Panc1 (cell line): ENCODE results near the gene ZBTB34. TPM values are rescaled to one million over a fixed set of nuclear protein-coding genes. Genes with fewer than 3 reads are reported as not detected.

ENCODE experiments used
- ATAC-seq: fragments of 200-7000 bp; cut with Tn5 transposase; 2 replicates; pipeline ENCODE4 v1.9.1; 2020; ENCODE audit warnings: mild to moderate bottlenecking, moderate library complexity
- BruUV-seq: library from RNA; stranded (reverse); fragments of 400-500 nt; replicated peaks from 2 replicates; lab custom pipeline; 2021; lab: Mats Ljungman, UMichigan
- CTCF ChIA-PET: fragments of 300-600 bp; sonication (Branson Sonifier 250); formaldehyde crosslinking; loops from one replicate; lab custom pipeline; 2022; ENCODE audit warnings: antibody characterized with exemption; lab: Charles Lee
- POLR2A ChIA-PET: fragments of 300-600 bp; sonication (Branson Sonifier 250); formaldehyde crosslinking; loops from one replicate; lab custom pipeline; 2022; ENCODE audit warnings: antibody characterized with exemption; lab: Charles Lee
- DNase-seq: peaks from one replicate; pipeline ENCODE4 v3.0.0-alpha.2; 2010; ENCODE audit warnings: low read depth, low spot score
- H3K27ac ChIP-seq: 2 replicates; pipeline ENCODE4 v1.5.1; 2011; ENCODE audit warnings: mild to moderate bottlenecking, low read length, inconsistent platforms
- H3K27me3 ChIP-seq: fragments of 200-500 bp; sonication (Bioruptor generic); 2 replicates; pipeline ENCODE4 v1.6.0; 2014; ENCODE audit warnings: low read length, inconsistent platforms; ENCODE audit not compliant: control insufficient read depth, insufficient read depth
- H3K36me3 ChIP-seq: fragments of 200-500 bp; sonication (Bioruptor generic); 2 replicates; pipeline ENCODE4 v1.5.1; 2014; ENCODE audit warnings: inconsistent platforms, mild to moderate bottlenecking, low read length, moderate library complexity; ENCODE audit not compliant: control insufficient read depth, insufficient read depth
- H3K4me1 ChIP-seq: 2 replicates; pipeline ENCODE4 v1.5.1; 2011; ENCODE audit warnings: inconsistent platforms, mild to moderate bottlenecking, low read length, moderate library complexity; ENCODE audit not compliant: control insufficient read depth, insufficient read depth
- H3K4me3 ChIP-seq, 2 experiments: 2 replicates each; pipeline ENCODE4 v1.5.1; 2011 to 2012; ENCODE audit warnings: low read depth in 2 of 2, low read length in 2 of 2, mild to moderate bottlenecking in 2 of 2, inconsistent platforms in 1 of 2, moderate library complexity in 1 of 2
- H3K9me3 ChIP-seq: fragments of 200-500 bp; sonication (Bioruptor generic); 2 replicates; pipeline ENCODE4 v1.5.1; 2014; ENCODE audit warnings: low read depth, mild to moderate bottlenecking, inconsistent platforms, low read length, moderate library complexity; ENCODE audit not compliant: control insufficient read depth, insufficient read depth
- POLR2AphosphoS5 ChIP-seq: IDR thresholded peaks from 2 replicates; pipeline ENCODE4 v1.6.1; 2012; ENCODE audit warnings: mild to moderate bottlenecking, low read depth, low read length, moderate library complexity
- SIN3A ChIP-seq: IDR thresholded peaks from 2 replicates; pipeline ENCODE4 v1.6.1; 2012; ENCODE audit warnings: low read depth, mild to moderate bottlenecking, low read length, moderate library complexity, borderline replicate concordance; ENCODE audit not compliant: insufficient read depth
- TCF7L2 ChIP-seq: IDR thresholded peaks from 2 replicates; pipeline ENCODE4 v1.6.1; 2011; ENCODE audit warnings: mild to moderate bottlenecking, low read depth, low read length, inconsistent platforms
- in situ Hi-C: cut with HindIII; loops from 2 replicates; pipeline ENCODE4 v1.10.0; 2016; ENCODE audit warnings: low sequenced_read_pairs, low pct_unique_long_range_greater_than_20kb
- intact Hi-C: fragments of 100-400 bp; cut with micrococcal nuclease; formaldehyde crosslinking; loops from one replicate; pipeline ENCODE4 v1.10.0; 2022; ENCODE audit not compliant: unreplicated experiment
- total RNA-seq: library from RNA; stranded (reverse); gene quantifications from one replicate; pipeline ENCODE4 v1.2.1, GENCODE V29; 2021; ENCODE audit not compliant: unreplicated experiment
- TF ChIP-seq, protein P1 (sequence below): fragments of 450-650 bp; IDR thresholded peaks from 2 replicates; pipeline ENCODE4 v1.5.1; 2017; ENCODE audit warnings: mild to moderate bottlenecking
- TF ChIP-seq, protein P2 (sequence below), 2 experiments: IDR thresholded peaks; 2 replicates each; pipeline ENCODE4 v1.6.1; 2011 to 2012; ENCODE audit warnings: low read depth in 2 of 2, control low read depth in 1 of 2, low read length in 1 of 2, mild to moderate bottlenecking in 1 of 2, moderate library complexity in 1 of 2; ENCODE audit not compliant: insufficient read depth in 1 of 2

The ZBTB34 gene
- total RNA-seq, 1 experiment from 2014 or later, result 5.5 TPM

DNA sequence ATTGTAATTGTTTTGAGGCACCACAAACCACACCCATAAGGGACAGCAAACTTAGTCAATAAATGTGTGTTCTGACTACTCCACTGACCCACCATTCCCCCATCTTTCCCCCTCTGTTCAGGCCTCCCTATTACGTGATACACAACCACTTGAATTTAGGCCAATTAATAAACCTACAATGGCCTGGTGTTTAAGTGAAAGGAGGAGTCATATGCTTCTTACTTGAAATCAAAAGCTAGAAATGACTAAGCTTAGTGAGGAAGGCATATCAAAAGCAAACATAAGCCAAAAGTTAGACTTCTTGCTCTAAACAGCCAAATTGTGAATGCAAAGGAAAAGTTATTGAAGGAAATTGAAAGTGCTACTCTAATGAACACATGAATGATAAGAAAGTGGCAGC, 41.0 kb upstream of the ZBTB34 start:
- POLR2A ChIA-PET, result interaction anchor here (0.5 kb wide), 1 partner anchor 223 kb away, joined by 3 read pairs; no protein-coding TSS in a partner anchor
- TF ChIP-seq SIN3A (no peak), TCF7L2 (no peak), POLR2AphosphoS5 (no peak)
- TF ChIP-seq, protein P1, sequence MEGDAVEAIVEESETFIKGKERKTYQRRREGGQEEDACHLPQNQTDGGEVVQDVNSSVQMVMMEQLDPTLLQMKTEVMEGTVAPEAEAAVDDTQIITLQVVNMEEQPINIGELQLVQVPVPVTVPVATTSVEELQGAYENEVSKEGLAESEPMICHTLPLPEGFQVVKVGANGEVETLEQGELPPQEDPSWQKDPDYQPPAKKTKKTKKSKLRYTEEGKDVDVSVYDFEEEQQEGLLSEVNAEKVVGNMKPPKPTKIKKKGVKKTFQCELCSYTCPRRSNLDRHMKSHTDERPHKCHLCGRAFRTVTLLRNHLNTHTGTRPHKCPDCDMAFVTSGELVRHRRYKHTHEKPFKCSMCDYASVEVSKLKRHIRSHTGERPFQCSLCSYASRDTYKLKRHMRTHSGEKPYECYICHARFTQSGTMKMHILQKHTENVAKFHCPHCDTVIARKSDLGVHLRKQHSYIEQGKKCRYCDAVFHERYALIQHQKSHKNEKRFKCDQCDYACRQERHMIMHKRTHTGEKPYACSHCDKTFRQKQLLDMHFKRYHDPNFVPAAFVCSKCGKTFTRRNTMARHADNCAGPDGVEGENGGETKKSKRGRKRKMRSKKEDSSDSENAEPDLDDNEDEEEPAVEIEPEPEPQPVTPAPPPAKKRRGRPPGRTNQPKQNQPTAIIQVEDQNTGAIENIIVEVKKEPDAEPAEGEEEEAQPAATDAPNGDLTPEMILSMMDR, result no peak
- TF ChIP-seq, protein P2, sequence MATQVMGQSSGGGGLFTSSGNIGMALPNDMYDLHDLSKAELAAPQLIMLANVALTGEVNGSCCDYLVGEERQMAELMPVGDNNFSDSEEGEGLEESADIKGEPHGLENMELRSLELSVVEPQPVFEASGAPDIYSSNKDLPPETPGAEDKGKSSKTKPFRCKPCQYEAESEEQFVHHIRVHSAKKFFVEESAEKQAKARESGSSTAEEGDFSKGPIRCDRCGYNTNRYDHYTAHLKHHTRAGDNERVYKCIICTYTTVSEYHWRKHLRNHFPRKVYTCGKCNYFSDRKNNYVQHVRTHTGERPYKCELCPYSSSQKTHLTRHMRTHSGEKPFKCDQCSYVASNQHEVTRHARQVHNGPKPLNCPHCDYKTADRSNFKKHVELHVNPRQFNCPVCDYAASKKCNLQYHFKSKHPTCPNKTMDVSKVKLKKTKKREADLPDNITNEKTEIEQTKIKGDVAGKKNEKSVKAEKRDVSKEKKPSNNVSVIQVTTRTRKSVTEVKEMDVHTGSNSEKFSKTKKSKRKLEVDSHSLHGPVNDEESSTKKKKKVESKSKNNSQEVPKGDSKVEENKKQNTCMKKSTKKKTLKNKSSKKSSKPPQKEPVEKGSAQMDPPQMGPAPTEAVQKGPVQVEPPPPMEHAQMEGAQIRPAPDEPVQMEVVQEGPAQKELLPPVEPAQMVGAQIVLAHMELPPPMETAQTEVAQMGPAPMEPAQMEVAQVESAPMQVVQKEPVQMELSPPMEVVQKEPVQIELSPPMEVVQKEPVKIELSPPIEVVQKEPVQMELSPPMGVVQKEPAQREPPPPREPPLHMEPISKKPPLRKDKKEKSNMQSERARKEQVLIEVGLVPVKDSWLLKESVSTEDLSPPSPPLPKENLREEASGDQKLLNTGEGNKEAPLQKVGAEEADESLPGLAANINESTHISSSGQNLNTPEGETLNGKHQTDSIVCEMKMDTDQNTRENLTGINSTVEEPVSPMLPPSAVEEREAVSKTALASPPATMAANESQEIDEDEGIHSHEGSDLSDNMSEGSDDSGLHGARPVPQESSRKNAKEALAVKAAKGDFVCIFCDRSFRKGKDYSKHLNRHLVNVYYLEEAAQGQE (IDR thresholded peaks at IDR 0.05; ENCODE audit: insufficient read depth in 1 of 2, low read depth in 2 of 2, low read length in 1 of 2), result no peak
- Histone ChIP-seq H3K36me3 (no peaks in the 10 kb centered on the region; the same call in 1 of the 2 replicates), H3K27ac (no peak overlapping the region), H3K4me3 (no peak overlapping the region), H3K9me3 (peaks cover 7% of the 10 kb centered on the region; the same call in 1 of the 2 replicates), H3K4me1 (no peaks in the 10 kb centered on the region), H3K27me3 (no peaks in the 10 kb centered on the region)
- no peak for ATAC-seq
- in situ Hi-C loops, result no loop called here
- no peak for DNase-seq
- BruUV-seq, result TSS peak; percentile 18
- intact Hi-C loops, result no loop called here
- CTCF ChIA-PET, result no interaction called here

DNA sequence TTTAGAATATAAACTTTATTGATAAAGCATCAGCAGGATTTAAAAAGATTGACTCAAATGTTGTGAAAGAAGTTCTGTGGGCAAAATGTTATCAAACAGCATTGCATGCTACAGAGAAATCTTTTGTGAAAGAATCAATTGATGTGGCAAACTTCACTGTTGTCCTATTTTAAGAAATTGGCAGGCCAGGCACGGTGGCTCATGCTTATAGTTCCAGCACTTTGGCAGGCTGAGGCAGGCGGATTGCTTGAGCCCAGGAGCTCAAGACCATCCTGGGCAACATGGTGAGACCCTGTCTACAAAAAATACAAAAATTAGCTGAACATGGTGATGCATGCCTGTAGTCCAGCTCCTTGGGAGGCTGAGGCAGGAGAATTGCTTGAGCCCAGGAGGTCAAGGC, 38.2 kb upstream of the ZBTB34 start:
- peaks cover 7% of the 10 kb centered on the region; the same call in 1 of the 2 replicates for H3K9me3 ChIP-seq
- ATAC-seq, result no peak
- no peaks in the 10 kb centered on the region; the same call in 1 of the 2 replicates for H3K36me3 ChIP-seq
- H3K27me3 ChIP-seq, result no peaks in the 10 kb centered on the region
- TF ChIP-seq, protein P1, result no peak
- TF ChIP-seq TCF7L2, result no peak
- TF ChIP-seq, protein P2 (IDR thresholded peaks at IDR 0.05; ENCODE audit: insufficient read depth in 1 of 2, low read depth in 2 of 2, low read length in 1 of 2), result no peak
- TF ChIP-seq POLR2AphosphoS5, result no peak
- TF ChIP-seq SIN3A, result no peak
- BruUV-seq, result no TSS peak
- CTCF ChIA-PET, result interaction anchor here (0.6 kb wide), 1 partner anchor 32 kb away, joined by 4 read pairs; no protein-coding TSS in a partner anchor
- H3K4me1 ChIP-seq, result no peaks in the 10 kb centered on the region
- H3K4me3 ChIP-seq, result no peak overlapping the region
- DNase-seq, result no peak
- no peak overlapping the region for H3K27ac ChIP-seq
- in situ Hi-C loops (no loop called here), intact Hi-C loops (no loop called here)
- POLR2A ChIA-PET, result interaction anchor here (0.6 kb wide), 2 partner anchors 16 to 629 kb away, joined by 4 to 11 read pairs; no protein-coding TSS in a partner anchor
